CD14-positive monocyte (primary cell): ENCODE measurements around the gene MYOCD. TPM values are rescaled to one million over a fixed set of nuclear protein-coding genes. Genes with fewer than 3 reads are reported as not detected.

Experiments
- DNase-seq, 3 donors: peaks; one replicate each; pipeline ENCODE4 v3.0.0-alpha.2; 2011 to 2022
- H2AFZ ChIP-seq: 2 replicates; pipeline ENCODE4 v1.6.0; 2012; ENCODE audit warnings: mild to moderate bottlenecking, low read depth, low read length, inconsistent platforms; ENCODE audit not compliant: insufficient read depth, poor library complexity, severe bottlenecking
- H3K27ac ChIP-seq, 2 donors: 1 replicate in 1 of 2; 2 replicates in 1 of 2; pipeline ENCODE4 v1.5.1; 2012 to 2013; ENCODE audit warnings: low read length in 2 of 2, control low read depth in 1 of 2, inconsistent platforms in 1 of 2, low read depth in 1 of 2, mild to moderate bottlenecking in 1 of 2
- H3K27me3 ChIP-seq, 2 donors: one replicate each; pipeline versions ENCODE4 v1.6.0 to v1.6.1; 2011 to 2013; ENCODE audit warnings: low read length in 2 of 2; ENCODE audit not compliant: control insufficient read depth in 2 of 2, insufficient read depth in 2 of 2
- H3K36me3 ChIP-seq, 2 donors: replicated peaks in 1 of 2; 1 replicate in 1 of 2; 2 replicates in 1 of 2; pipeline versions ENCODE4 v1.5.1 to v1.6.1; 2012 to 2013; ENCODE audit warnings: low read length in 2 of 2, control low read depth in 1 of 2, inconsistent platforms in 1 of 2, mild to moderate bottlenecking in 1 of 2; ENCODE audit not compliant: insufficient read depth in 2 of 2, control insufficient read depth in 1 of 2
- H3K4me1 ChIP-seq, 2 donors: 1 replicate in 1 of 2; 2 replicates in 1 of 2; pipeline versions ENCODE4 v1.5.1 to v1.6.1; 2012 to 2013; ENCODE audit warnings: low read length in 2 of 2, control low read depth in 1 of 2, inconsistent platforms in 1 of 2, mild to moderate bottlenecking in 1 of 2, moderate library complexity in 1 of 2; ENCODE audit not compliant: insufficient read depth in 2 of 2, control insufficient read depth in 1 of 2
- H3K4me2 ChIP-seq: replicated peaks from 2 replicates; pipeline ENCODE3; 2012; ENCODE audit warnings: low read length, moderate library complexity, mild to moderate bottlenecking; ENCODE audit not compliant: poor library complexity, severe bottlenecking; ENCODE audit errors: extremely low read depth
- H3K4me3 ChIP-seq, 3 experiments: fragments of 200-600 bp in 1 of 3; sonication (generic) in 1 of 3; replicated peaks in 1 of 3; 1 replicate in 2 of 3; 2 replicates in 1 of 3; pipeline ENCODE4 v1.5.1; 2011 to 2013; ENCODE audit warnings: low read length in 3 of 3, mild to moderate bottlenecking in 3 of 3, control low read depth in 2 of 3, low read depth in 2 of 3, inconsistent platforms in 1 of 3, moderate library complexity in 1 of 3
- H3K79me2 ChIP-seq: 2 replicates; pipeline ENCODE4 v1.6.0; 2012; ENCODE audit warnings: mild to moderate bottlenecking, control low read depth, inconsistent platforms, low read length, moderate library complexity; ENCODE audit not compliant: insufficient read depth
- H3K9ac ChIP-seq: 2 replicates; pipeline ENCODE4 v1.6.0; 2017; ENCODE audit warnings: low read length, mild to moderate bottlenecking; ENCODE audit not compliant: insufficient read depth, poor library complexity, severe bottlenecking
- H3K9me3 ChIP-seq, 2 donors: replicated peaks in 1 of 2; 1 replicate in 1 of 2; 2 replicates in 1 of 2; pipeline versions ENCODE4 v1.5.1 to v1.6.1; 2012 to 2013; ENCODE audit warnings: low read length in 2 of 2, control low read depth in 1 of 2; ENCODE audit not compliant: control insufficient read depth in 1 of 2, insufficient read depth in 1 of 2
- H4K20me1 ChIP-seq: 2 replicates; pipeline ENCODE4 v1.6.0; 2012; ENCODE audit warnings: mild to moderate bottlenecking, low read length, control low read depth, moderate library complexity; ENCODE audit not compliant: insufficient read depth
- H3K27ac Mint-ChIP-seq, 7 donors: one replicate each; pipeline ENCODE4 v1.8.0; 2020; ENCODE audit warnings: mild to moderate bottlenecking in 7 of 7, mixed read lengths in 7 of 7, moderate library complexity in 6 of 7, inconsistent platforms in 2 of 7
- H3K27me3 Mint-ChIP-seq, 3 donors: one replicate each; pipeline ENCODE4 v1.8.0; 2021 to 2022; ENCODE audit warnings: low read depth in 3 of 3, mild to moderate bottlenecking in 3 of 3, mixed read lengths in 3 of 3, moderate library complexity in 3 of 3, inconsistent platforms in 1 of 3
- H3K36me3 Mint-ChIP-seq, 2 donors: one replicate each; pipeline ENCODE4 v1.8.0; 2020; ENCODE audit warnings: mixed read lengths in 2 of 2, inconsistent platforms in 1 of 2, mild to moderate bottlenecking in 1 of 2
- H3K4me1 Mint-ChIP-seq: one replicate; pipeline ENCODE4 v1.8.0; 2020; ENCODE audit warnings: mild to moderate bottlenecking, mixed read lengths
- H3K4me3 Mint-ChIP-seq, 2 donors: one replicate each; pipeline ENCODE4 v1.8.0; 2020; ENCODE audit warnings: mild to moderate bottlenecking in 2 of 2, mixed read lengths in 2 of 2, moderate library complexity in 1 of 2
- H3K9me3 Mint-ChIP-seq, 7 donors: one replicate each; pipeline ENCODE4 v1.8.0; 2020 to 2022; ENCODE audit warnings: mixed read lengths in 7 of 7, mild to moderate bottlenecking in 6 of 7, moderate library complexity in 6 of 7, inconsistent platforms in 2 of 7
- WGBS: methylation state at CpG from one replicate; pipeline ENCODE4 v1.1.5; 2013; ENCODE audit warnings: missing lambda C conversion rate; ENCODE audit not compliant: insufficient coverage; 5-methylcytosine and 5-hydroxymethylcytosine counted together
- intact Hi-C, 2 donors: fragments of 100-400 bp; cut with micrococcal nuclease; formaldehyde crosslinking; loops; one replicate each; pipeline versions ENCODE4 v1.15.0 to v1.15.1; 2023
- polyA plus RNA-seq, 3 donors: library from polyadenylated mRNA; depleted of rRNA in 1 of 3; unstranded in 2 of 3; stranded (reverse) in 1 of 3; fragments of 300-500 nt in 2 of 3; fragments of >200 nt in 1 of 3; fragmentation: Illumina TruSeq in 2 of 3; gene quantifications; 1 replicate in 2 of 3; 2 replicates in 1 of 3; pipeline ENCODE4 v1.2.3, GENCODE V29; 2012 to 2021
- TF ChIP-seq, protein P1 (sequence below): fragments of 200-600 bp; IDR thresholded peaks from one replicate; pipeline ENCODE4 v1.8.0; 2022; ENCODE audit warnings: antibody characterized with exemption, mild to moderate bottlenecking

Gene MYOCD
- polyA plus RNA-seq, 3 donors: not detected

DNA sequence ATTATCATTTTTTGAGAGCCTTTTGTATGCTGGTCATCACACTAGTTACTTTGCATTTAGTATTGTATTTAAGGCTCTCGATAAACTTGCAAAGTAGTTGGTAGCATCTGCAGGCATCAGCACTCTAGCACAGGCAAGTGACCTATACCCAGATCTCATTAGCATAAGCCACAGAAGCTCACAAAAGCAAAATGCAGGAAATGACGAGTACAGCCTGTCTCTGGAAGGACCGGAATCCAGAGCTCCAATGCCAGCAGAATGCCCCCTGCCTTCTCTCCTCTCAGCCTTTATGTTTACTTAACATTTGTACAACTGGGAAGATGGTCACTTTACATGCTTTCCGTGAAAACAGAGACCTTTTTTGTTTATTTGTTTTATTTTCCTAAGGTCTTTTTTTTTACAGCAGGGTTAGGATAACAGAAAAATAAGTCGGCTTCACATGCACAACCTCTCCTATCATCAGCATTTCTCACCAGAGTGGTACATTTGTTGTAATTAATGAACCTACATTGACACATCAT is 45.4 kb upstream of the MYOCD start:
- TF ChIP-seq, protein P1, sequence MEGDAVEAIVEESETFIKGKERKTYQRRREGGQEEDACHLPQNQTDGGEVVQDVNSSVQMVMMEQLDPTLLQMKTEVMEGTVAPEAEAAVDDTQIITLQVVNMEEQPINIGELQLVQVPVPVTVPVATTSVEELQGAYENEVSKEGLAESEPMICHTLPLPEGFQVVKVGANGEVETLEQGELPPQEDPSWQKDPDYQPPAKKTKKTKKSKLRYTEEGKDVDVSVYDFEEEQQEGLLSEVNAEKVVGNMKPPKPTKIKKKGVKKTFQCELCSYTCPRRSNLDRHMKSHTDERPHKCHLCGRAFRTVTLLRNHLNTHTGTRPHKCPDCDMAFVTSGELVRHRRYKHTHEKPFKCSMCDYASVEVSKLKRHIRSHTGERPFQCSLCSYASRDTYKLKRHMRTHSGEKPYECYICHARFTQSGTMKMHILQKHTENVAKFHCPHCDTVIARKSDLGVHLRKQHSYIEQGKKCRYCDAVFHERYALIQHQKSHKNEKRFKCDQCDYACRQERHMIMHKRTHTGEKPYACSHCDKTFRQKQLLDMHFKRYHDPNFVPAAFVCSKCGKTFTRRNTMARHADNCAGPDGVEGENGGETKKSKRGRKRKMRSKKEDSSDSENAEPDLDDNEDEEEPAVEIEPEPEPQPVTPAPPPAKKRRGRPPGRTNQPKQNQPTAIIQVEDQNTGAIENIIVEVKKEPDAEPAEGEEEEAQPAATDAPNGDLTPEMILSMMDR: no peak
- no peak overlapping the region for H2AFZ ChIP-seq

GRCh38 chr17:12622726-12623125 is 43.0 kb upstream of the MYOCD start:
- no peak overlapping the region for H3K27ac Mint-ChIP-seq
- Histone ChIP-seq H3K4me2 (no peak overlapping the region), H3K9me3 (no peaks in the 10 kb centered on the region), H3K27me3 (no peaks in the 10 kb centered on the region), H2AFZ (no peak overlapping the region), H3K79me2 (no peaks in the 10 kb centered on the region), H3K27ac (no peak overlapping the region), H3K4me1 (no peaks in the 10 kb centered on the region), H4K20me1 (no peaks in the 10 kb centered on the region), H3K36me3 (no peaks in the 10 kb centered on the region), H3K9ac (no peak overlapping the region), H3K4me3 (no peak overlapping the region)
- no peak overlapping the region for H3K4me3 Mint-ChIP-seq
- no peak for DNase-seq
- peaks cover 0 to 10% (median 5%) of the 10 kb centered on the region in 7 donors for H3K9me3 Mint-ChIP-seq
- peaks cover 0 to 4% (median 0%) of the 10 kb centered on the region in 3 donors for H3K27me3 Mint-ChIP-seq
- TF ChIP-seq, protein P1: no peak
- WGBS: 84% methylated on average over 7 of the region's 11 CpGs
- no peaks in the 10 kb centered on the region for H3K36me3 Mint-ChIP-seq
- H3K4me1 Mint-ChIP-seq: no peaks in the 10 kb centered on the region
- intact Hi-C loops: no loop called here

More for the DNA sequence above, 45.4 kb upstream of the MYOCD start:
- Histone ChIP-seq H4K20me1 (no peaks in the 10 kb centered on the region), H3K4me2 (no peak overlapping the region), H3K36me3 (no peaks in the 10 kb centered on the region), H3K4me3 (no peak overlapping the region), H3K79me2 (no peaks in the 10 kb centered on the region), H3K27me3 (no peaks in the 10 kb centered on the region), H3K27ac (no peak overlapping the region), H3K9me3 (no peaks in the 10 kb centered on the region), H3K9ac (no peak overlapping the region), H3K4me1 (no peaks in the 10 kb centered on the region)
- no peak for DNase-seq
- Mint-ChIP-seq H3K9me3 (peaks cover 0 to 9% (median 3%) of the 10 kb centered on the region in 7 donors), H3K4me1 (no peaks in the 10 kb centered on the region), H3K27me3 (peaks cover 0 to 4% (median 0%) of the 10 kb centered on the region in 3 donors), H3K27ac (no peak overlapping the region), H3K4me3 (no peak overlapping the region), H3K36me3 (no peaks in the 10 kb centered on the region)
- intact Hi-C loops: no loop called here
- WGBS: 0% methylated on average over 1 of the region's 5 CpGs
